ENCODE results near the gene ANGPTL7. TPM values are rescaled to one million over a fixed set of nuclear protein-coding genes. Genes with fewer than 3 reads are reported as not detected.
"Not testable (repeated sequence)": the region's sequence is repeated elsewhere in the genome, so short reads cannot be mapped to it uniquely, and the experiment has no call there.

ANGPTL7 gene
- total RNA-seq, 1 donor from 2014 or later, result 1.0 TPM

DNA sequence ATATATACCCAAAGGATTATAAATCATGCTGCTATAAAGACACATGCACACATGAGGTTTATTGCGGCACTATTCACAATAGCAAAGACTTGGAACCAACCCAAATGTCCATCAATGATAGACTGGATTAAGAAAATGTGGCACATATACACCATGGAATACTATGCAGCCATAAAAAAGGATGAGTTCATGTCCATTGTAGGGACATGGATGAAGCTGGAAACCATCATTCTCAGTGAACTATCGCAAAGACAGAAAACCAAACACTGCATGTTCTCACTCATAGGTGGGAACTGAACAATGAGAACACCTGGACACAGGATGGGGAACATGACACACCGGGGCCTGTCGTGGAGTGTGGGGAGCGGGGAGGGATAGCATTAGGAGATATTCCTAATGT is 22.4 kb upstream of the ANGPTL7 start:
- intact Hi-C loops (cut with micrococcal nuclease); ATAC-seq; DNase-seq: not testable (repeated sequence)

DNA sequence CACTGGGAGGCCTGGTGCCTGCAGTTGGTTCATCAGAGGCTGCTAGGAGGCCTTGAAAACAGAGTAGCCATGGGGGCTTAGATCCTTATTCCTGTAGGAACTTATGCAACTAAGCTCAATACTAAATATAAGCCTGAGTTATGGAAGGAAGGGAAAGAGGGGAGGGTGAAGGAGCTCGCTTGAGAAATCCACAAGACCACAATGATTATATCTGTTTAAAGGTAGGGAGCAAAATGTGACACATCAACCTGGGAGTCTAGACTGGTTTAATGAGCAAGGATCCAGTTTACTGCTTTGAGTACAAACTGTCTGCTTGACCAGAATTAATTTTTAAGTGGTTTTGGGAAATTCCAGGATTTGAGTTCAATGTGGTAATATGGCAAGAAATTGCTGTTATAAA is 20.4 kb upstream of the ANGPTL7 start:
- DNase-seq (no peak), ATAC-seq (no peak)
- intact Hi-C loops (cut with micrococcal nuclease), result no loop called here

DNA sequence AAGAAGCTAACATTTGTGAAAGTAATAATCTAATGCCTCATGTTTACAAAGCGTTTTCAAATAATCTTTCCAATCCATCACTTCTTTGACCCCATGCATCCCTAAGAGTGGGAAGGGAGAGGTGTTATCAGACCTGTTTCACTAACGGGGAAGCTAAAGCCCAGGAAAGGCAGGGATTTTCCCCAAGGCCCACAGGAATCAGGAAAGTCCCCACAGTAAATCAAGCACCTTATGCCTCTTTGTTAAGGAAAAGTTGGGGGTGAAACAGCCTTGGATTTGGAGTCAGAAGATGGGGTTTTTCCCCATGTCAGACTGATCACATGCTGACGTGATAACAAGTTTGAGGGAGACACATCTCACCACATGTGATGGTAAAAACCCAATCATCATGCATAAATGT is 20.0 kb upstream of the ANGPTL7 start:
- ATAC-seq (no peak), DNase-seq (no peak)
- intact Hi-C loops (cut with micrococcal nuclease), result no loop called here

DNA sequence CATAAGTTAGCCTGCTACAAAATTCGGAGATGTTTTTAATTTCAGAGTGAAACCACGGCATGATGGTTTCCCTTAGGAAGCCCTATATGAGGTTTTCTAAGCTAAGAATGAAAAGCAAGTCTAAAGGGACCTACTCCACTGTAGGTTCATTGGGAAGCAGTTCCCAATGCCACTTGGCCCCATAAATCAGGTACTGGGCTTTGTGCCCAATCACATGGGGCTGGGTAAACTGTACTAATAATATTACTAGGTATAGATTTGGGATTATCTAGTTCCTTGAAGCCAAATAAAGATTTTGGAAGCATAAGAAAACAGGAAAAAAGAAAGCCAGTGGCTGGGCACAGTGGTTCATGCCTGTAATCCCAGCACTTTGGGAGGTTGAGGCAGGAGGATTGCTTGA is 19.1 kb upstream of the ANGPTL7 start:
- DNase-seq, result no peak
- ATAC-seq, result no peak
- intact Hi-C loops (cut with micrococcal nuclease), result no loop called here

DNA sequence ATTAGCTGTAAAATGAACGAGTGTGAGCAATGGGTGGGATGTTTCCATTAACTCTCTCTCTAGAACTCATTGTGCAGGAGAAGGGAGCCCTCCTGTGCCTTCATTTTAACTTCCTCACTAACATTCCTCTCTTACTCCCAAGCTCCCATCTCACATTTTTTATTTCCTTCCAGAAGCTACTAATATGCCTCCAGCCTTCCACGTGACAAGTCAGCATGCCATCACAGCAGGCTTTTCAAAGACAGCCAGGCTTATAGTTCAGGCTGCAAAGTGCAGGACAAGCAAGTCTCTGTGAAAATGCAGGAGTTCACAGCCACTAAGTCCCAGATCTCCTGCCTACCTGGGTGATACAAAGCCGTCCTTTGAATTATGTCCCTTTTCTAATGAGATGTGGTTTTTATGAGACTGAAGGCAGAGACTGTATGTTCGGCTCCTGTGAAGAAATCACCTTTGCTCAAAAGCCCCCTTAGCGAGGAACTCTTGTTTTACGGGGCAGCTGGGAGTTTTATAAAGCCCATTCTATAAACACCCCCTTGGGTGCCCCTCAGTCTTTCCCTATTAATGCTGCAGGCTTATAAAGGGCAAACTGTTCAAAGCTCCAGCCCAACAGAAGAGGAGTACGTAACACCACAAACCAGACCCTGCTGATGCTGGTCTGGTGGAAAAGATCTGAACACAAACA is 14.8 kb upstream of the ANGPTL7 start:
- intact Hi-C loops (cut with micrococcal nuclease), result no loop called here
- DNase-seq (no peak), ATAC-seq (no peak)

DNA sequence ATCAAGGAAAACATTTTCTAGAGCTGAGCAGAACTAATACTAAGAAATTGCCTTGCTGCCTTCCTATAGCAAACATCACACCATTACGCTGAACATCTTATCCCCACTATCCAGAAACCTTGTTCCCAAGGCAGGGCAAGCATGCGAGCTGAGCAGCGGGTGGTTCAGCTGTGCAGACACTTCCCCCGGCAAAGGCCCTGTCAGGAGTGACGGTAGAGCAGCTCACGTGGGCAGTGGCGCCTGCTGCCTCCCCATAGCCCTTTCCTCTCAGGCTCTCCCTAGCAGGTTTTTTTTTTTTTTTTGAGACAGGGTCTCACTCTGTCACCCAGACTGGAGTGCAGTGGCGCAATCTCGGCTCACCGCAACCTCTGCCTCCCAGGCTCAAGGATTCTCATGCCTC is 13.7 kb upstream of the ANGPTL7 start:
- DNase-seq (no peak), ATAC-seq (no peak)
- intact Hi-C loops (cut with micrococcal nuclease), result no loop called here

DNA sequence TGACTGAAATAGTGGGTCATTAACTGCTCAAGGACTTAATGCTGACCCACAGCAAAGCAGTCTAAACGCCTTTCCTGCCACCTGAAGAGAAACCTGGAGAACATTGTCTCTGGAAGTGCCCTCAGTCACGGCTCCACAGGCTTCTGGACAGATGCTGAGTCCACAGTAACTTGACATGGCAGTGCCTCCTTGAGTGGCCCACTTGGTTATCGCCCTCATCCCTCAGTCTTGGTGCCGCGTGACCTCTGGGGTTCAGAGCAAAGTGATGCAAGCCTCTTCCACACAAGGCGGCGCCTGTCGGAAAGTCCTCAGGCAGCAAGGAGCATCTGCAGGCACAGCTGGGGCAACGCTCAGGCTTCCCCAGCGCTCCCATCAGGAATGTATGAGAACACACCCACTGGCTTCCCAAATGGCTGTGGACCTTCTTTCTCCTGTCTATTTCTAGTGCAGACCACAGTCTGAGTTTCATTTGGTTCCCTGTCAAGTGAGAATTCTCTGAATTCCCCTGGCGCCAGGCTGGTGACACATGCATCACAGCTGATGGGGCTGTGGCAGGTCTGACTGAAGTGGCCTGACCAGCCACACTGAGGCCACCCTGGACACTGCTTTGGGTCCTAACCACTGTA is 13.0 kb upstream of the ANGPTL7 start:
- peak; percentile 57 for ATAC-seq
- intact Hi-C loops (cut with micrococcal nuclease), result no loop called here
- DNase-seq, result peak; percentile 63

DNA sequence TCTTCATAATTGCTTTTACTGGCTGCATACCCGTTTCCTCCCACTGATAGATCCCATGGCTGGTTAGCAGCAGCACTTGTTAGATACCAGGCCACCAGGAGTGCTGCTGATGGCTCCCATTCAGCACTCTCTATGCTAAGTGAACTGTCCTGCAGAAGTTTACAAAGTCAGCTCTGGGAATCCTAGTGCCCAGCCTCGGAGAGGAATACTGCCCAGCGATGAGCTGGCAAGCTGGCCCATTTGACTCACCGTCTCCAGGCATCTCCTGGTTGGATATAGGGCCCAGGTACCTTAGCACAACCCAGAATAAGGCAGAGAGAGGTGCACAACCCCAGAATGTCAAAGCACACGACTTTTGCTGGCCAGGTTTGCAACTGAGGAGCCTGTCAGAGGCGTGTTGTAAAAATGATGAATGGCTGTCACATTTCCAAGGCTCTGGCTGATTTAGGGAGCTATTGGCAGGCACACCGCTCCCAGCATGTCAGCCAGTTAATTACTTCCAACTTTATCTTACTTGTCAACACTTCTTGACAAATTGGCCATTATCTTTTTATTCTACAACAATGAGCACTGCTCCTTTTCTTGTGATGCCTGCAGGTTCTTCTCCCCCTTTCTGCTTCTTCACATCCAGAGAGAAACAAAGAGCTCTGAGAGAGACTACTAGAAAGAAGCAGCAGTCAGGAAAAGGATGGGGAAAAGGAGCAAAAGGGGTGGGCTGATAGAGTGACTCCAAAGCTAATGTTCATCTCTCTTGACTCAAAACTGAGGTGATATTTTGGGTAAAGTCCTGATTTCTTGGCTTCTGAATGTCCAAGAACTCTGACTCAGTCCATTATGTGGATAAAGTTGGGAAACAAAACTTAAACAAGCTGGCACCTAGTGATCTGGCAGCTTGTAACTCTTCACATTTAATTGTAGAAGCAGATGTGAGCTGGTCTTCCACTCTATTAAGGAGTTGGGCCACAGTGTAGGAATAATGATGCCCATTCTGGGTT is 10.8 kb upstream of the ANGPTL7 start:
- intact Hi-C loops (cut with micrococcal nuclease), result no loop called here
- peak; percentile 83 for ATAC-seq
- peak; percentile 68 for DNase-seq

DNA sequence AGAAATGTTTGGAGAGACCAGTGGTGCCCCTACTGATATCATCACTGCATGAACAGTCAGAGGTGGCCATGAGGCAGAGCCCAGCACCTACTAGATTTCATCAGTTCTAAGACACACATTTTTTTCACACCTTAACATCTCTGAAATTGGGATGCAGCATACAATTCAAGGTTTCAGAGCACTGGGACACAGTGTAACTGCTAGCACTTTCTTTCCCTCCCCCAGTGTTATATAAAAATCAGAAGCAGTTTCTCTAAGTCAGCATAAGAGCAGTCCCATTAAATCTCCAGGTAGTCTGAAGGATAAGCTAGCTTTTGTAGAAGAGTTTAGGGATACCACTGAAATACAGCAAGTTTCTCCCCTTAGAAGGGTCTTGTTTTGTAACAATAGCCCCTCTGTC is 10.0 kb upstream of the ANGPTL7 start:
- DNase-seq (no peak), ATAC-seq (no peak)
- intact Hi-C loops (cut with micrococcal nuclease), result no loop called here

GRCh38 chr1:11179749-11180148 is 9.4 kb upstream of the ANGPTL7 start:
- DNase-seq; intact Hi-C loops (cut with micrococcal nuclease); ATAC-seq: not testable (repeated sequence)

GRCh38 chr1:11180342-11180744 is 8.8 kb upstream of the ANGPTL7 start:
- ATAC-seq (no peak), DNase-seq (no peak)
- intact Hi-C loops (cut with micrococcal nuclease), result no loop called here

- intact Hi-C loops (cut with micrococcal nuclease), result no loop called here
- DNase-seq, result no peak
- ATAC-seq, result no peak
These were observed 6.3 kb upstream of the ANGPTL7 start for GRCh38 chr1:11182884-11183283.

GRCh38 chr1:11184973-11185372 is 4.2 kb upstream of the ANGPTL7 start:
- intact Hi-C loops (cut with micrococcal nuclease), result no loop called here
- ATAC-seq (peak; percentile 55), DNase-seq (no peak)

GRCh38 chr1:11187000-11187399 is 2.2 kb upstream of the ANGPTL7 start:
- intact Hi-C loops (cut with micrococcal nuclease), result no loop called here
- no peak for ATAC-seq

GRCh38 chr1:11187494-11187893 is 1.7 kb upstream of the ANGPTL7 start:
- intact Hi-C loops (cut with micrococcal nuclease), result no loop called here
- ATAC-seq (peak; percentile 53), DNase-seq (no peak)

More at GRCh38 chr1:11187000-11187399, 2.2 kb upstream of the ANGPTL7 start:
- no peak for DNase-seq

DNA sequence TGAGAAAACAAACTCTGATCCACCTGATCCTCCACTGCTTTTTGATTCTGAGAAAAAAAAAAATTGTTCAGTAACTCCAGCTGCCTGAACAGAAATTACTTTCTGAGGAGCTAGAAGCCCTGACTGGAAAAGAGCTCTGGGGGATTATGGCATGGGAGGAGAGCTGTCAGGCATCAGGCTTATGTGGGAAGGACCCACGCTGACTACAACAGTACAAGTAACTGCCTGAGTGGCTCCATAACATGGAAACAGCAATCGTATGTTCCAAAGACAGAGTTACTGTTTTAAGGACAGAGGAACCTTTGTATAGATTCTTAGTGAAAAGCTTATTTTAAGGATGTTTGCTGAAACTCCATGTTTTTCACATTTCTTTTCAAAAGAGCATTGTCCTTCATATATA is 1.2 kb upstream of the ANGPTL7 start:
- DNase-seq (no peak), ATAC-seq (peak; percentile 30)
- intact Hi-C loops (cut with micrococcal nuclease), result no loop called here

GRCh38 chr1:11188381-11188780 is 774 bp upstream of the ANGPTL7 start:
- intact Hi-C loops (cut with micrococcal nuclease), result no loop called here
- ATAC-seq (peak; percentile 66), DNase-seq (no peak)

DNA sequence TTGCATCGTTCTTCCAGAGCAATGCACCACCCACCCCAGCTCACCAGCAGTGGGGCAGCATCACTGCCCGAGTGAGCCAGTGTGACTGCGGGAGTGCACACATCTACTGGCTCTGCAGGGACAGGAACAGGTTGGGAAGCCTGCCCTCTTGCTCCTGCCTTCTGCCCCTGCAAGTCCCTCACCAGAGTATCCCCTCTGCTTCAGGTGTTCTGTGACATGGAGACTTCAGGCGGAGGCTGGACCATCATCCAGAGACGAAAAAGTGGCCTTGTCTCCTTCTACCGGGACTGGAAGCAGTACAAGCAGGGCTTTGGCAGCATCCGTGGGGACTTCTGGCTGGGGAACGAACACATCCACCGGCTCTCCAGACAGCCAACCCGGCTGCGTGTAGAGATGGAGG is 4.2 kb downstream of the ANGPTL7 start:
- DNase-seq (no peak), ATAC-seq (no peak)
- intact Hi-C loops (cut with micrococcal nuclease), result no loop called here

- ATAC-seq (no peak), DNase-seq (no peak)
- intact Hi-C loops (cut with micrococcal nuclease), result no loop called here
These were observed 5.4 kb downstream of the ANGPTL7 start for GRCh38 chr1:11194407-11195176.
